LNCaP clone FGC (cell line): Measurements from ENCODE around the gene CAMK2G.

ENCODE experiments used
- DNase-seq: peaks from one replicate; pipeline ENCODE4 v3.0.0-alpha.2; 2011; ENCODE audit warnings: low read depth
- H3K4me3 ChIP-seq: 2 replicates; pipeline ENCODE4 v1.5.1; 2011; ENCODE audit warnings: mild to moderate bottlenecking, low read depth, low read length, control low read depth
- CTCF ChIP-seq: IDR thresholded peaks from 2 replicates; pipeline ENCODE4 v1.5.1; 2012; ENCODE audit warnings: mild to moderate bottlenecking; ENCODE audit not compliant: control insufficient read depth, insufficient read depth; ENCODE audit errors: extremely low read depth

Gene CAMK2G

GRCh38 chr10:73910401-73910763 is 36.0 kb upstream of the CAMK2G start:
- no peak for DNase-seq
- H3K4me3 ChIP-seq = no peak overlapping the region
- TF ChIP-seq CTCF = no peak

GRCh38 chr10:73909540-73910115 is 35.3 kb upstream of the CAMK2G start:
- DNase-seq = no peak
- no peak overlapping the region for H3K4me3 ChIP-seq
- no peak for TF ChIP-seq CTCF

GRCh38 chr10:73908853-73909539 is 34.6 kb upstream of the CAMK2G start:
- H3K4me3 ChIP-seq = no peak overlapping the region
- no peak for DNase-seq
- no peak for TF ChIP-seq CTCF

- DNase-seq = no peak
- no peak for TF ChIP-seq CTCF
- no peak overlapping the region for H3K4me3 ChIP-seq
These were observed 33.6 kb upstream of the CAMK2G start for GRCh38 chr10:73907841-73908517.

- DNase-seq = no peak
- no peak overlapping the region for H3K4me3 ChIP-seq
- TF ChIP-seq CTCF = no peak
These were observed 32.4 kb upstream of the CAMK2G start for GRCh38 chr10:73906524-73907447.

- DNase-seq = no peak
- no peak overlapping the region for H3K4me3 ChIP-seq
- no peak for TF ChIP-seq CTCF
These were observed 31.1 kb upstream of the CAMK2G start for GRCh38 chr10:73905256-73906020.
